HEK293 (cell line): ENCODE results near the gene LDAF1.

Experiments used
- CTCF ChIA-PET: fragments of 350-600 bp; formaldehyde crosslinking; extraction: SDS; loops from one replicate; lab custom pipeline; 2021; ENCODE audit warnings: antibody characterized with exemption; lab: Yijun Ruan, JAX
- POLR2A ChIA-PET: fragments of 300-600 bp; formaldehyde crosslinking; extraction: SDS; loops from one replicate; lab custom pipeline; 2020; ENCODE audit warnings: antibody characterized with exemption, inconsistent platforms; lab: Yijun Ruan, JAX
- H3K27ac ChIP-seq: fragments of 200-500 bp; sonication (Bioruptor generic); 2 replicates; pipeline ENCODE4 v1.5.1; 2014; ENCODE audit warnings: low read depth, low read length, control low read depth, inconsistent platforms; ENCODE audit errors: extremely low read depth
- H3K36me3 ChIP-seq, 2 experiments: fragments of 200-500 bp in 1 of 2; sonication (Bioruptor generic) in 1 of 2; 1 replicate in 1 of 2; 2 replicates in 1 of 2; pipeline ENCODE4 v1.5.1; 2014 to 2017; ENCODE audit warnings: inconsistent platforms in 2 of 2, low read length in 2 of 2; ENCODE audit not compliant: control insufficient read depth in 2 of 2, insufficient read depth in 1 of 2
- H3K4me1 ChIP-seq: fragments of 200-500 bp; sonication (Bioruptor generic); 2 replicates; pipeline ENCODE4 v1.5.1; 2014; ENCODE audit warnings: mild to moderate bottlenecking, low read length, inconsistent platforms; ENCODE audit not compliant: control insufficient read depth, insufficient read depth
- H3K4me3 ChIP-seq: 2 replicates; pipeline ENCODE4 v1.5.1; 2011; ENCODE audit warnings: low read depth, mild to moderate bottlenecking, control low read depth, low read length, moderate library complexity
- H3K9me3 ChIP-seq: fragments of 200-500 bp; sonication (Bioruptor generic); 2 replicates; pipeline ENCODE4 v1.5.1; 2014; ENCODE audit warnings: low read depth, low read length, inconsistent platforms; ENCODE audit not compliant: control insufficient read depth, insufficient read depth
- GLI4 ChIP-seq: fragments of 450-650 bp; formaldehyde crosslinking; IDR thresholded peaks from 2 replicates; pipeline ENCODE4 v1.5.1; 2016; ENCODE audit warnings: missing biosample characterization, missing genetic modification characterization
- HOXA7 ChIP-seq: sonication (generic); formaldehyde crosslinking; IDR thresholded peaks from 2 replicates; pipeline ENCODE4 v1.8.1; 2022; ENCODE audit warnings: missing genetic modification reagents, borderline replicate concordance
- HOXD13 ChIP-seq: sonication (generic); formaldehyde crosslinking; IDR thresholded peaks from 2 replicates; pipeline ENCODE4 v1.8.0; 2022; ENCODE audit warnings: missing genetic modification reagents, borderline replicate concordance
- KLF1 ChIP-seq: fragments of 450-650 bp; formaldehyde crosslinking; IDR thresholded peaks from 2 replicates; pipeline ENCODE4 v1.5.1; 2016; ENCODE audit warnings: missing biosample characterization, missing genetic modification characterization
- MZF1 ChIP-seq: fragments of 450-650 bp; formaldehyde crosslinking; IDR thresholded peaks from 2 replicates; pipeline ENCODE4 v1.5.1; 2017; ENCODE audit warnings: missing biosample characterization, missing genetic modification characterization, borderline replicate concordance
- REST ChIP-seq: fragments of 450-650 bp; formaldehyde crosslinking; IDR thresholded peaks from 2 replicates; pipeline ENCODE4 v1.5.1; 2016; ENCODE audit warnings: missing biosample characterization, missing genetic modification characterization
- SALL2 ChIP-seq: fragments of 450-650 bp; formaldehyde crosslinking; IDR thresholded peaks from 2 replicates; pipeline ENCODE4 v1.5.0; 2017; ENCODE audit warnings: missing biosample characterization, mild to moderate bottlenecking, missing genetic modification characterization, borderline replicate concordance
- TCF7L2 ChIP-seq: IDR thresholded peaks from 2 replicates; pipeline ENCODE4 v1.6.1; 2011; ENCODE audit warnings: low read depth, mild to moderate bottlenecking, inconsistent platforms, low read length, moderate library complexity, borderline replicate concordance
- YY1 ChIP-seq: fragments of 450-650 bp; formaldehyde crosslinking; IDR thresholded peaks from 2 replicates; pipeline ENCODE4 v1.5.1; 2018; ENCODE audit warnings: missing biosample characterization, missing genetic modification characterization
- ZBTB10 ChIP-seq: fragments of 450-650 bp; formaldehyde crosslinking; IDR thresholded peaks from 2 replicates; pipeline ENCODE4 v1.5.1; 2016; ENCODE audit warnings: missing biosample characterization, missing genetic modification characterization
- ZBTB20 ChIP-seq: fragments of 450-650 bp; formaldehyde crosslinking; IDR thresholded peaks from 2 replicates; pipeline ENCODE4 v1.5.1; 2016; ENCODE audit warnings: missing biosample characterization, missing genetic modification characterization
- ZFP37 ChIP-seq: fragments of 450-650 bp; formaldehyde crosslinking; IDR thresholded peaks from 2 replicates; pipeline ENCODE4 v1.5.1; 2016; ENCODE audit warnings: missing biosample characterization, missing genetic modification characterization
- ZIC2 ChIP-seq: fragments of 450-650 bp; formaldehyde crosslinking; IDR thresholded peaks from 2 replicates; pipeline ENCODE4 v1.5.1; 2016; ENCODE audit warnings: missing biosample characterization, missing genetic modification characterization
- ZNF10 ChIP-seq: fragments of 450-650 bp; formaldehyde crosslinking; IDR thresholded peaks from 2 replicates; pipeline ENCODE4 v1.5.1; 2017; ENCODE audit warnings: missing biosample characterization, missing genetic modification characterization
- ZNF114 ChIP-seq: fragments of 450-650 bp; formaldehyde crosslinking; IDR thresholded peaks from 2 replicates; pipeline ENCODE4 v1.5.0; 2017; ENCODE audit warnings: missing biosample characterization, missing genetic modification characterization
- ZNF146 ChIP-seq: fragments of 450-650 bp; formaldehyde crosslinking; IDR thresholded peaks from 2 replicates; pipeline ENCODE4 v1.5.1; 2016; ENCODE audit warnings: missing biosample characterization, missing genetic modification characterization
- ZNF157 ChIP-seq: fragments of 450-650 bp; formaldehyde crosslinking; IDR thresholded peaks from 2 replicates; pipeline ENCODE4 v1.5.1; 2016; ENCODE audit warnings: missing biosample characterization, missing genetic modification characterization
- ZNF184 ChIP-seq: fragments of 450-650 bp; IDR thresholded peaks from 2 replicates; pipeline ENCODE4 v1.5.1; 2018; ENCODE audit warnings: missing biosample characterization, mild to moderate bottlenecking, missing genetic modification characterization
- ZNF221 ChIP-seq: fragments of 450-650 bp; formaldehyde crosslinking; IDR thresholded peaks from 2 replicates; pipeline ENCODE4 v1.5.1; 2017; ENCODE audit warnings: missing biosample characterization, missing genetic modification characterization, borderline replicate concordance
- ZNF266 ChIP-seq: fragments of 450-650 bp; formaldehyde crosslinking; IDR thresholded peaks from 2 replicates; pipeline ENCODE4 v1.5.1; 2016; ENCODE audit warnings: missing biosample characterization, missing genetic modification characterization, low read depth
- ZNF416 ChIP-seq: fragments of 450-650 bp; formaldehyde crosslinking; IDR thresholded peaks from 2 replicates; pipeline ENCODE4 v1.5.1; 2016; ENCODE audit warnings: missing biosample characterization, missing genetic modification characterization
- ZNF449 ChIP-seq: fragments of 450-650 bp; formaldehyde crosslinking; IDR thresholded peaks from 2 replicates; pipeline ENCODE4 v1.5.1; 2017; ENCODE audit warnings: missing biosample characterization, mild to moderate bottlenecking, missing genetic modification characterization, moderate library complexity
- ZNF558 ChIP-seq: fragments of 450-650 bp; formaldehyde crosslinking; IDR thresholded peaks from 2 replicates; pipeline ENCODE4 v1.5.1; 2016; ENCODE audit warnings: missing biosample characterization, missing genetic modification characterization
- ZNF626 ChIP-seq: fragments of 450-650 bp; sonication (Bioruptor Pico); formaldehyde crosslinking; IDR thresholded peaks from 2 replicates; pipeline ENCODE4 v1.5.1; 2018; ENCODE audit warnings: missing biosample characterization, missing genetic modification characterization, inconsistent platforms
- ZNF776 ChIP-seq: fragments of 450-650 bp; formaldehyde crosslinking; IDR thresholded peaks from 2 replicates; pipeline ENCODE4 v1.5.0; 2017; ENCODE audit warnings: missing biosample characterization, missing genetic modification characterization, borderline replicate concordance
- TF ChIP-seq, protein P1 (sequence below): fragments of 450-650 bp; formaldehyde crosslinking; IDR thresholded peaks from 2 replicates; pipeline ENCODE4 v1.5.1; 2017; ENCODE audit warnings: missing biosample characterization, missing genetic modification characterization
- TF ChIP-seq, protein P2 (sequence below): fragments of 450-650 bp; formaldehyde crosslinking; IDR thresholded peaks from 2 replicates; pipeline ENCODE4 v1.5.1; 2016; ENCODE audit warnings: missing biosample characterization, missing genetic modification characterization

LDAF1 gene

DNA sequence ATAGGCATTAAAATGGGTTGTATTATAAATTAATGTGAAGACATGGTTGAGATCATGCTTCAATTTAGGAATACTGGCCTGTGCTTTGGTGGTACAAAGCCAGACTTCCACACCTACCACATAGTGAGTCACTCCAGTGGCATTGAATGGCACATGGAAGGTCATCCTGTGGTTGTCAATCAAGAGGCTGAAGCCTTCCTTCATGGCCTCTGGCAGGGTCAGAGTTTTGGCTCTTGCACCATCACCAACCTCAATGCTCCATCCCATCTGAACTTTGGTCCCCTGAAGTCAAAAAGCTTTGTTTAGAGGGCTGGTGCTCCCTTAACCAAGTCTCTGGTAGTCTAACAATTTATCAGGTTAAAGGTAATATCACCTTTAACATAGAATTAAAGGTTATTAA lies 46.8 kb downstream of the LDAF1 start:
- Histone ChIP-seq H3K27ac (no peak overlapping the region), H3K4me1 (no peaks in the 10 kb centered on the region), H3K4me3 (no peak overlapping the region), H3K36me3 (no peaks in the 10 kb centered on the region), H3K9me3 (no peaks in the 10 kb centered on the region)
- ChIA-PET CTCF (no interaction called here), POLR2A (no interaction called here)
- no peak for TF ChIP-seq ZNF558 (tag by site-specific recombination)
- TF ChIP-seq TCF7L2 = no peak
- TF ChIP-seq, protein P1, sequence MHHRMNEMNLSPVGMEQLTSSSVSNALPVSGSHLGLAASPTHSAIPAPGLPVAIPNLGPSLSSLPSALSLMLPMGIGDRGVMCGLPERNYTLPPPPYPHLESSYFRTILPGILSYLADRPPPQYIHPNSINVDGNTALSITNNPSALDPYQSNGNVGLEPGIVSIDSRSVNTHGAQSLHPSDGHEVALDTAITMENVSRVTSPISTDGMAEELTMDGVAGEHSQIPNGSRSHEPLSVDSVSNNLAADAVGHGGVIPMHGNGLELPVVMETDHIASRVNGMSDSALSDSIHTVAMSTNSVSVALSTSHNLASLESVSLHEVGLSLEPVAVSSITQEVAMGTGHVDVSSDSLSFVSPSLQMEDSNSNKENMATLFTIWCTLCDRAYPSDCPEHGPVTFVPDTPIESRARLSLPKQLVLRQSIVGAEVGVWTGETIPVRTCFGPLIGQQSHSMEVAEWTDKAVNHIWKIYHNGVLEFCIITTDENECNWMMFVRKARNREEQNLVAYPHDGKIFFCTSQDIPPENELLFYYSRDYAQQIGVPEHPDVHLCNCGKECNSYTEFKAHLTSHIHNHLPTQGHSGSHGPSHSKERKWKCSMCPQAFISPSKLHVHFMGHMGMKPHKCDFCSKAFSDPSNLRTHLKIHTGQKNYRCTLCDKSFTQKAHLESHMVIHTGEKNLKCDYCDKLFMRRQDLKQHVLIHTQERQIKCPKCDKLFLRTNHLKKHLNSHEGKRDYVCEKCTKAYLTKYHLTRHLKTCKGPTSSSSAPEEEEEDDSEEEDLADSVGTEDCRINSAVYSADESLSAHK (tag by site-specific recombination) = no peak
- no peak for TF ChIP-seq ZNF449
- no peak for TF ChIP-seq ZIC2 (tag by site-specific recombination)
- TF ChIP-seq, protein P2, sequence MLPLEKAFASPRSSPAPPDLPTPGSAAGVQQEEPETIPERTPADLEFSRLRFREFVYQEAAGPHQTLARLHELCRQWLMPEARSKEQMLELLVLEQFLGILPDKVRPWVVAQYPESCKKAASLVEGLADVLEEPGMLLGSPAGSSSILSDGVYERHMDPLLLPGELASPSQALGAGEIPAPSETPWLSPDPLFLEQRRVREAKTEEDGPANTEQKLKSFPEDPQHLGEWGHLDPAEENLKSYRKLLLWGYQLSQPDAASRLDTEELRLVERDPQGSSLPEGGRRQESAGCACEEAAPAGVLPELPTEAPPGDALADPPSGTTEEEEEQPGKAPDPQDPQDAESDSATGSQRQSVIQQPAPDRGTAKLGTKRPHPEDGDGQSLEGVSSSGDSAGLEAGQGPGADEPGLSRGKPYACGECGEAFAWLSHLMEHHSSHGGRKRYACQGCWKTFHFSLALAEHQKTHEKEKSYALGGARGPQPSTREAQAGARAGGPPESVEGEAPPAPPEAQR = no peak
- TF ChIP-seq ZNF416 = no peak
- TF ChIP-seq ZNF157 (tag by site-specific recombination) = no peak
- no peak for TF ChIP-seq MZF1
- TF ChIP-seq ZNF776 (tag by site-specific recombination) = no peak
- TF ChIP-seq KLF1 (tag by site-specific recombination) = no peak
- TF ChIP-seq HOXA7 (CRISPR knock-in tag) = no peak
- TF ChIP-seq ZFP37 (tag by site-specific recombination) = no peak
- no peak for TF ChIP-seq ZNF146
- TF ChIP-seq ZNF184 (tag by site-specific recombination) = no peak
- TF ChIP-seq ZNF10 (tag by site-specific recombination) = no peak
- TF ChIP-seq ZNF221 (tag by site-specific recombination) = no peak
- TF ChIP-seq ZNF114 (tag by site-specific recombination) = no peak

DNA sequence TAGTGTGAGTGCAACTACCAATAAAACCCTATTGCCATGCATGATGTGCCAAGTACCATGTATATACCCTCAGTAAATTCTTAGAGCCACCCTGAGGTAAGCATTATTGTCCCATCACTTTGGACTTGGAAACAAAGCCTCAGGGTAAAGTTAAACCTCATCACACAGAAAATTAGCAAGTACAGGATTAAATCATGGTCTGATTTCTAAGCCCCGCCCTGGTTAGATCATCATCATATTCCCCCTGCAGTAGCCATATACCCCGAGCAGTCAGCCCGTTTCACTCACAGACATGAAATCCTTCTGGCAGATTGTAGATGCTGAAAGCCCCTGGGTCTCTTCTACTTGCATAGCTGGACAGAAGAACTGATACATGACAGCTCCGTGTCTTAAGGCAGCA lies 48.1 kb downstream of the LDAF1 start:
- ChIA-PET CTCF (no interaction called here), POLR2A (no interaction called here)
- Histone ChIP-seq H3K36me3 (no peaks in the 10 kb centered on the region), H3K27ac (no peak overlapping the region), H3K9me3 (no peaks in the 10 kb centered on the region), H3K4me3 (no peak overlapping the region), H3K4me1 (no peaks in the 10 kb centered on the region)
- no peak for TF ChIP-seq ZBTB10 (tag by site-specific recombination)
- TF ChIP-seq YY1 (tag by site-specific recombination) = no peak
- no peak for TF ChIP-seq ZNF266 (tag by site-specific recombination)
- no peak for TF ChIP-seq SALL2 (tag by site-specific recombination)
- TF ChIP-seq ZBTB20 = no peak
- TF ChIP-seq REST (tag by site-specific recombination) = no peak
- TF ChIP-seq GLI4 (tag by site-specific recombination) = no peak
- TF ChIP-seq ZNF416 = no peak
- no peak for TF ChIP-seq HOXD13 (CRISPR knock-in tag)
- TF ChIP-seq ZNF626 (tag by site-specific recombination) = no peak
